ENCODE data around the gene HCK.

DNA sequence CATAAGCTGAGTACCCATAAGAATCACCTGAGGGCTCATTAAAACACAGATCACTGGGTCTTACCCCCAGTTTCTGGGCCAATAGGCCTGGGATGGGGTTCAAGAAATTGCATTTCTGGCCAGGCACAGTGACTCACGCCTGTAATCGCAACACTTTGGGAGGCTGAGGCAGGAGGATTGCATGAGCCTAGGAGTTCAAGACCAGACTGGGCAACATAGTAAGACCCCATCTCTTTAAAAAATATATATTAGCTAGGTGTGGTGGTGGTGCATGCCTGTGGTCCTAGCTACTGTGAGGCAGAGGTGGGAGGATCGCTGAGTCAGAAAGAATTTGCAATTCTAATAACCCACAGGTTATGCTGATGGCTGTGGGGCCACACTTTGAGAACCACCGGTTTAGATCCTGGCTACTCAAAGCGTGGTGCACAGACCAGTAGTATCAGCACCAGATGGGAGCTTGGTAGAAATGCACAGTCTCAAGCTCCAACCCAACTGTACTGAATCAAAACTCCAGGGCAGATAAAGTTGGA, 39.8 kb upstream of the HCK start:
- TF ChIP-seq, protein P1, sequence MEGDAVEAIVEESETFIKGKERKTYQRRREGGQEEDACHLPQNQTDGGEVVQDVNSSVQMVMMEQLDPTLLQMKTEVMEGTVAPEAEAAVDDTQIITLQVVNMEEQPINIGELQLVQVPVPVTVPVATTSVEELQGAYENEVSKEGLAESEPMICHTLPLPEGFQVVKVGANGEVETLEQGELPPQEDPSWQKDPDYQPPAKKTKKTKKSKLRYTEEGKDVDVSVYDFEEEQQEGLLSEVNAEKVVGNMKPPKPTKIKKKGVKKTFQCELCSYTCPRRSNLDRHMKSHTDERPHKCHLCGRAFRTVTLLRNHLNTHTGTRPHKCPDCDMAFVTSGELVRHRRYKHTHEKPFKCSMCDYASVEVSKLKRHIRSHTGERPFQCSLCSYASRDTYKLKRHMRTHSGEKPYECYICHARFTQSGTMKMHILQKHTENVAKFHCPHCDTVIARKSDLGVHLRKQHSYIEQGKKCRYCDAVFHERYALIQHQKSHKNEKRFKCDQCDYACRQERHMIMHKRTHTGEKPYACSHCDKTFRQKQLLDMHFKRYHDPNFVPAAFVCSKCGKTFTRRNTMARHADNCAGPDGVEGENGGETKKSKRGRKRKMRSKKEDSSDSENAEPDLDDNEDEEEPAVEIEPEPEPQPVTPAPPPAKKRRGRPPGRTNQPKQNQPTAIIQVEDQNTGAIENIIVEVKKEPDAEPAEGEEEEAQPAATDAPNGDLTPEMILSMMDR (IDR thresholded peaks at IDR 0.05) = no peak
- TF ChIP-seq POLR2A (IDR thresholded peaks at IDR 0.05) = no peak

All from body of pancreas (tissue), 4 donors.